GM12878 (cell line): ENCODE measurements around the gene F13A1. TPM values are rescaled to one million over a fixed set of nuclear protein-coding genes. Genes with fewer than 3 reads are reported as not detected.

Experiments used
- ATAC-seq: fragments of 200-7000 bp; cut with Tn5 transposase; 3 replicates; pipeline ENCODE4 v1.9.1; 2020; ENCODE audit warnings: mild to moderate bottlenecking, moderate library complexity
- BruUV-seq: library from RNA; stranded (reverse); fragments of 400-500 nt; replicated peaks from 2 replicates; lab custom pipeline; 2021; lab: Mats Ljungman, UMichigan
- CTCF ChIA-PET: fragments of 300-600 bp; sonication (Branson Sonifier 250); formaldehyde crosslinking; extraction: SDS; loops from one replicate; lab custom pipeline; 2021; ENCODE audit warnings: inconsistent platforms; lab: Yijun Ruan, JAX
- POLR2A ChIA-PET: fragments of 350-600 bp; formaldehyde crosslinking; extraction: SDS; loops from one replicate; lab custom pipeline; 2021; ENCODE audit warnings: inconsistent platforms; lab: Charles Lee
- RAD21 ChIA-PET: fragments of 300-600 bp; sonication (Branson Sonifier 250); formaldehyde crosslinking; loops from one replicate; lab custom pipeline; 2023; ENCODE audit warnings: antibody characterized with exemption; ENCODE audit not compliant: unreplicated experiment; lab: Charles Lee
- SMC1A ChIA-PET: fragments of 300-600 bp; sonication (Branson Sonifier 250); formaldehyde crosslinking; loops from one replicate; lab custom pipeline; 2023; ENCODE audit not compliant: unreplicated experiment, uncharacterized antibody; lab: Charles Lee
- DNase-seq: peaks from one replicate; pipeline ENCODE4 v3.0.0-alpha.2; 2011; ENCODE audit warnings: low read depth, low spot score
- FAIRE-seq: peaks from 3 replicates; lab custom pipeline; 2011; peaks lifted over from hg19 to GRCh38; lab: Jason Lieb, UNC
- H2AFZ ChIP-seq: 2 replicates; pipeline ENCODE4 v1.6.0; 2011; ENCODE audit warnings: low read depth, low read length, control low read depth; ENCODE audit not compliant: control insufficient read depth
- H3K27ac ChIP-seq: 2 replicates; pipeline ENCODE4 v1.5.1; 2011; ENCODE audit warnings: control low read depth; ENCODE audit not compliant: control insufficient read depth, insufficient read depth
- H3K27me3 ChIP-seq, 2 experiments: replicated peaks in 1 of 2; 2 replicates each; pipeline versions ENCODE4 v1.6.0 to v1.6.1; 2011; ENCODE audit warnings: low read length in 1 of 2; ENCODE audit not compliant: control insufficient read depth in 2 of 2, insufficient read depth in 2 of 2
- H3K36me3 ChIP-seq, 2 experiments: 2 replicates each; pipeline ENCODE4 v1.5.1; 2011; ENCODE audit warnings: low read length in 1 of 2; ENCODE audit not compliant: control insufficient read depth in 2 of 2, insufficient read depth in 2 of 2
- H3K4me1 ChIP-seq: 2 replicates; pipeline ENCODE4 v1.6.1; 2011; ENCODE audit warnings: mild to moderate bottlenecking, low read length, moderate library complexity, mixed read lengths; ENCODE audit not compliant: control insufficient read depth, insufficient read depth
- H3K4me2 ChIP-seq: 2 replicates; pipeline ENCODE4 v1.6.0; 2011; ENCODE audit warnings: control low read depth; ENCODE audit not compliant: control insufficient read depth, insufficient read depth
- H3K4me3 ChIP-seq: fragments of 200-600 bp; sonication (generic); 2 replicates; pipeline ENCODE4 v1.5.1; 2016
- H3K79me2 ChIP-seq: 2 replicates; pipeline ENCODE4 v1.6.0; 2011; ENCODE audit warnings: low read length; ENCODE audit not compliant: control insufficient read depth, insufficient read depth
- H3K9ac ChIP-seq: 2 replicates; pipeline ENCODE4 v1.8.0; 2011; ENCODE audit warnings: low read length, control low read depth, mixed read lengths; ENCODE audit not compliant: control insufficient read depth, insufficient read depth
- H3K9me3 ChIP-seq: replicated peaks from 3 replicates; pipeline ENCODE4 v1.5.1; 2011; ENCODE audit warnings: mild to moderate bottlenecking, low read length; ENCODE audit not compliant: control insufficient read depth, insufficient read depth
- H4K20me1 ChIP-seq: 2 replicates; pipeline ENCODE4 v1.6.0; 2011; ENCODE audit not compliant: control insufficient read depth, insufficient read depth
- ASH2L ChIP-seq: fragments of 300-600, 200-600 bp; sonication (generic); IDR thresholded peaks from 2 replicates; pipeline ENCODE4 v1.6.1; 2017; ENCODE audit warnings: low read depth, mild to moderate bottlenecking, borderline replicate concordance
- BCL11A ChIP-seq: IDR thresholded peaks from 2 replicates; pipeline ENCODE4 v1.6.1; 2011; ENCODE audit warnings: low read depth, low read length
- BMI1 ChIP-seq: fragments of 450-650 bp; IDR thresholded peaks from 2 replicates; pipeline ENCODE4 v1.6.1; 2016; ENCODE audit warnings: mild to moderate bottlenecking, moderate library complexity, borderline replicate concordance
- CBX3 ChIP-seq: fragments of 200-600 bp; sonication (generic); IDR thresholded peaks from 2 replicates; pipeline ENCODE4 v1.6.1; 2016; ENCODE audit warnings: low read depth, borderline replicate concordance
- CBX5 ChIP-seq: sonication (generic); IDR thresholded peaks from 2 replicates; pipeline ENCODE4 v1.6.1; 2016; ENCODE audit warnings: low read depth, moderate library complexity, mild to moderate bottlenecking, inconsistent platforms
- CHD2 ChIP-seq: IDR thresholded peaks from 2 replicates; pipeline ENCODE4 v1.6.1; 2011; ENCODE audit warnings: low read depth, low read length, improper control_type of control experiment, borderline replicate concordance
- CREM ChIP-seq: IDR thresholded peaks from 2 replicates; pipeline ENCODE4 v1.6.1; 2014; ENCODE audit warnings: antibody characterized with exemption, low read depth
- ESRRA ChIP-seq: IDR thresholded peaks from 2 replicates; pipeline ENCODE4 v1.6.1; 2012; ENCODE audit warnings: mild to moderate bottlenecking, low read length, improper control_type of control experiment
- HSF1 ChIP-seq: fragments of 150-350 bp; IDR thresholded peaks from 2 replicates; pipeline ENCODE4 v1.6.1; 2014; ENCODE audit warnings: mild to moderate bottlenecking, low read depth, low read length
- JUNB ChIP-seq: IDR thresholded peaks from 2 replicates; pipeline ENCODE4 v1.6.1; 2016; ENCODE audit warnings: antibody characterized with exemption, mild to moderate bottlenecking
- KDM1A ChIP-seq: fragments of 200-600 bp; sonication (generic); IDR thresholded peaks from 2 replicates; pipeline ENCODE4 v1.6.1; 2016; ENCODE audit warnings: borderline replicate concordance
- KLF5 ChIP-seq: fragments of 450-650 bp; IDR thresholded peaks from 2 replicates; pipeline ENCODE4 v1.6.1; 2014; ENCODE audit warnings: mild to moderate bottlenecking; ENCODE audit not compliant: partially characterized antibody
- NFYA ChIP-seq: IDR thresholded peaks from 2 replicates; pipeline ENCODE4 v1.6.1; 2011; ENCODE audit warnings: low read depth, mild to moderate bottlenecking, low read length, improper control_type of control experiment, borderline replicate concordance
- NRF1 ChIP-seq: conservative IDR thresholded peaks from 2 replicates; pipeline ENCODE4 v1.6.1; 2011; ENCODE audit warnings: mild to moderate bottlenecking, low read depth, low read length, improper control_type of control experiment
- RBBP5 ChIP-seq: fragments of 200-600 bp; sonication (generic); conservative IDR thresholded peaks from 2 replicates; pipeline ENCODE4 v1.6.1; 2016
- RCOR1 ChIP-seq: conservative IDR thresholded peaks from 2 replicates; pipeline ENCODE4 v1.6.1; 2012; ENCODE audit warnings: low read depth, low read length, improper control_type of control experiment
- RELA ChIP-seq: fragments of 450-650 bp; IDR thresholded peaks from 2 replicates; pipeline ENCODE4 v1.8.0; 2014; ENCODE audit warnings: borderline replicate concordance; ENCODE audit not compliant: partially characterized antibody
- RFX5 ChIP-seq: IDR thresholded peaks from 2 replicates; pipeline ENCODE4 v1.6.1; 2011; ENCODE audit warnings: low read depth, low read length, improper control_type of control experiment
- RUNX3 ChIP-seq: IDR thresholded peaks from 2 replicates; pipeline ENCODE4 v1.6.1; 2012; ENCODE audit warnings: low read length, inconsistent platforms
- TARDBP ChIP-seq: IDR thresholded peaks from 2 replicates; pipeline ENCODE4 v1.6.1; 2016; ENCODE audit warnings: borderline replicate concordance
- WGBS: methylation state at CpG from one replicate; pipeline ENCODE4 v1.1.6; 2016; ENCODE audit warnings: low lambda C conversion rate; ENCODE audit not compliant: insufficient replicate concordance, insufficient coverage; ENCODE audit errors: missing lambda C conversion rate; 5-methylcytosine and 5-hydroxymethylcytosine counted together
- in situ Hi-C: fragments of 300-500 bp; cut with MboI; formaldehyde crosslinking; loops from 9 replicates; pipeline ENCODE4 v1.14.3; 2018; ENCODE audit warnings: mixed read lengths
- intact Hi-C: fragments of 100-400 bp; cut with micrococcal nuclease; formaldehyde crosslinking; loops from one replicate; pipeline ENCODE4 v1.14.2; 2022; ENCODE audit not compliant: unreplicated experiment
- polyA plus RNA-seq, 11 experiments: library from polyadenylated mRNA; depleted of rRNA in 4 of 11; unstranded in 6 of 11; stranded (reverse) in 5 of 11; fragments of >200 nt; fragmentation: Nextera tagmentation in 4 of 11; fragmentation: Illumina TruSeq in 1 of 11; extraction: Ambion mirVana in 4 of 11; extraction: Trizol in 1 of 11; gene quantifications; 1 replicate in 1 of 11; 2 replicates in 10 of 11; pipeline versions ENCODE4 v1.2.1 to v1.2.3, GENCODE V29; 2011 to 2016; ENCODE audit warnings: inconsistent platforms in 2 of 11, missing spikeins in 2 of 11, low read depth in 1 of 11
- total RNA-seq, 4 experiments: library from RNA; depleted of rRNA in 3 of 4; stranded (reverse); fragments of >200 nt in 3 of 4; fragmentation: Illumina TruSeq in 1 of 4; extraction: Trizol in 1 of 4; gene quantifications; 2 replicates each; pipeline versions ENCODE4 v1.2.1 to v1.2.3, GENCODE V29; 2013 to 2021

F13A1 gene
- total and polyA plus RNA-seq, 10 of the 15 experiments (the other 5 are each of a cell fraction or from before 2014, with no cell fraction given) = 0.48 to 1.8 (median 1.0) TPM

- no peak for TF ChIP-seq ESRRA
- no peak for TF ChIP-seq CBX5
- TF ChIP-seq TARDBP = no peak
- no peak for TF ChIP-seq KLF5
- no peak for TF ChIP-seq JUNB
- TF ChIP-seq BMI1 = no peak
Measured at GRCh38 chr6:6350696-6351095, 30.2 kb upstream of the F13A1 start (continued).

GRCh38 chr6:6348256-6348655, 27.8 kb upstream of the F13A1 start:
- Histone ChIP-seq H3K4me1 (no peaks in the 10 kb centered on the region), H3K27me3 (no peaks in the 10 kb centered on the region), H3K4me3 (no peak overlapping the region), H3K9ac (no peak overlapping the region), H3K27ac (no peak overlapping the region), H4K20me1 (no peaks in the 10 kb centered on the region), H3K4me2 (no peak overlapping the region), H3K9me3 (no peaks in the 10 kb centered on the region), H3K79me2 (no peaks in the 10 kb centered on the region), H3K36me3 (no peaks in the 10 kb centered on the region), H2AFZ (no peak overlapping the region)
- FAIRE-seq (no peak), DNase-seq (no peak), ATAC-seq (no peak)
- intact Hi-C loops (no loop called here), in situ Hi-C loops (no loop called here)
- ChIA-PET RAD21 (no interaction called here), CTCF (no interaction called here), SMC1A (interaction anchor here (0.6 to 6.6 kb wide), 4 partner anchors 9 to 59 kb away, joined by 3 to 53 read pairs (median 3); no protein-coding TSS in a partner anchor), POLR2A (interaction anchor here (1.1 kb wide), 1 partner anchor 12 kb away, joined by 3 read pairs; no protein-coding TSS in a partner anchor)
- TF ChIP-seq NFYA = no peak
- TF ChIP-seq CBX3 = no peak
- no peak for TF ChIP-seq CREM
- TF ChIP-seq CHD2 = no peak
- no peak for TF ChIP-seq RFX5
- no peak for TF ChIP-seq RUNX3
- TF ChIP-seq HSF1 = no peak
- TF ChIP-seq NRF1 = no peak
- TF ChIP-seq RELA = no peak
- TF ChIP-seq BCL11A = no peak
- TF ChIP-seq KDM1A = no peak
- no peak for TF ChIP-seq ASH2L
- TF ChIP-seq RBBP5 = no peak
- no peak for TF ChIP-seq RCOR1
- WGBS = 62% methylated on average over 5 of the region's 5 CpGs
- BruUV-seq = no TSS peak
